A549 (cell line): ENCODE data around the gene RCAN3. TPM values are rescaled to one million over a fixed set of nuclear protein-coding genes. Genes with fewer than 3 reads are reported as not detected.

Source experiments
- ATAC-seq, 2 experiments: fragments of 200-7000 bp in 1 of 2; fragments of >200 bp in 1 of 2; cut with Nextera tagmentation in 1 of 2; cut with Tn5 transposase in 1 of 2; 3 replicates each; pipeline versions ENCODE4 v1.8.0 to v1.9.1; 2018 to 2020; ENCODE audit warnings: mild to moderate bottlenecking in 1 of 2, moderate library complexity in 1 of 2
- CTCF ChIA-PET: fragments of 300-600 bp; sonication (Branson Sonifier 250); formaldehyde crosslinking; extraction: SDS; loops from one replicate; lab custom pipeline; 2021; ENCODE audit warnings: antibody characterized with exemption, inconsistent platforms; lab: Yijun Ruan, JAX
- POLR2A ChIA-PET: fragments of 350-600 bp; formaldehyde crosslinking; extraction: SDS; loops from one replicate; lab custom pipeline; 2021; ENCODE audit warnings: antibody characterized with exemption, inconsistent platforms; lab: Yijun Ruan, JAX
- DNase-seq, 2 experiments: peaks; one replicate each; pipeline versions ENCODE4 v3.0.0 to v3.0.0-alpha.2; 2011 to 2016; ENCODE audit warnings: low read depth in 1 of 2, low spot score in 1 of 2
- FAIRE-seq: peaks from 2 replicates; lab custom pipeline; 2011; peaks lifted over from hg19 to GRCh38; lab: Jason Lieb, UNC
- H3K27ac ChIP-seq, 2 experiments: fragments of >200 bp; sonication (Bioruptor Twin); formaldehyde crosslinking; 3 replicates each; pipeline ENCODE4 v1.5.1; 2016 to 2017
- H3K4me1 ChIP-seq: fragments of >200 bp; sonication (Bioruptor Twin); formaldehyde crosslinking; 3 replicates; pipeline ENCODE4 v1.6.1; 2016
- H3K4me2 ChIP-seq: fragments of >200 bp; sonication (Bioruptor Twin); formaldehyde crosslinking; 3 replicates; pipeline ENCODE4 v1.6.1; 2016
- H3K4me3 ChIP-seq: fragments of >200 bp; sonication (Bioruptor Twin); formaldehyde crosslinking; 3 replicates; pipeline ENCODE4 v1.5.1; 2016
- H3K9me3 ChIP-seq: fragments of >200 bp; sonication (Bioruptor Twin); formaldehyde crosslinking; 3 replicates; pipeline ENCODE4 v1.6.1; 2016
- BHLHE40 ChIP-seq: IDR thresholded peaks from 2 replicates; pipeline ENCODE4 v1.6.1; 2012; ENCODE audit warnings: low read depth, low read length, inconsistent platforms
- CEBPB ChIP-seq, 2 experiments: fragments of >200 bp in 1 of 2; sonication (Bioruptor Twin) in 1 of 2; formaldehyde crosslinking in 1 of 2; IDR thresholded peaks; 2 replicates each; pipeline ENCODE4 v1.6.1; 2012 to 2016
- EHF ChIP-seq: fragments of 250-450 bp; sonication (Bioruptor Pico); IDR thresholded peaks from 2 replicates; pipeline ENCODE4 v1.5.0; 2020; ENCODE audit warnings: mild to moderate bottlenecking
- EP300 ChIP-seq, 2 experiments: fragments of >200 bp; sonication (Bioruptor Twin); formaldehyde crosslinking; IDR thresholded peaks; 2 replicates in 1 of 2; 3 replicates in 1 of 2; pipeline ENCODE4 v1.6.1; 2016 to 2017
- FOSL2 ChIP-seq, 2 experiments: fragments of 450-650 bp in 1 of 2; fragments of >200 bp in 1 of 2; sonication (Bioruptor Twin) in 1 of 2; formaldehyde crosslinking; IDR thresholded peaks; 2 replicates each; pipeline versions ENCODE4 v1.5.0 to v1.6.1; 2016 to 2020; ENCODE audit warnings: mild to moderate bottlenecking in 1 of 2, moderate library complexity in 1 of 2
- HDAC2 ChIP-seq: fragments of 200-600 bp; sonication (generic); IDR thresholded peaks from 2 replicates; pipeline ENCODE4 v1.6.1; 2016
- HOXB13 ChIP-seq: fragments of 250-450 bp; sonication (Bioruptor Pico); IDR thresholded peaks from 2 replicates; pipeline ENCODE4 v1.5.0; 2020; ENCODE audit warnings: low read depth, mild to moderate bottlenecking, moderate library complexity
- NFE2L2 ChIP-seq: fragments of 150-350 bp; conservative IDR thresholded peaks from 2 replicates; pipeline ENCODE4 v1.6.1; 2014; ENCODE audit warnings: low read length
- POLR2AphosphoS2 ChIP-seq: conservative IDR thresholded peaks from 2 replicates; pipeline ENCODE4 v1.6.1; 2012; ENCODE audit warnings: low read length, improper control_type of control experiment, inconsistent platforms
- RARB ChIP-seq: fragments of 250-450 bp; sonication (Bioruptor Pico); IDR thresholded peaks from 2 replicates; pipeline ENCODE4 v1.8.0; 2021; ENCODE audit warnings: mild to moderate bottlenecking, moderate library complexity
- SMC3 ChIP-seq: fragments of >200 bp; sonication (Bioruptor Twin); formaldehyde crosslinking; IDR thresholded peaks from 3 replicates; pipeline ENCODE4 v1.6.1; 2018; ENCODE audit warnings: inconsistent platforms
- TFCP2L1 ChIP-seq: fragments of 250-450 bp; sonication (Bioruptor Pico); IDR thresholded peaks from 2 replicates; pipeline ENCODE4 v1.5.0; 2021; ENCODE audit warnings: mild to moderate bottlenecking
- ZC3H11A ChIP-seq: fragments of 450-650 bp; IDR thresholded peaks from 2 replicates; pipeline ENCODE4 v1.6.1; 2014; ENCODE audit warnings: antibody characterized with exemption, mild to moderate bottlenecking
- ZNF302 ChIP-seq: fragments of 250-450 bp; sonication (Bioruptor Pico); IDR thresholded peaks from 2 replicates; pipeline ENCODE4 v1.9.0; 2021; ENCODE audit warnings: inconsistent platforms, mild to moderate bottlenecking, moderate library complexity
- WGBS: methylation state at CpG from one replicate; pipeline ENCODE4 v1.1.6; 2017; ENCODE audit errors: missing lambda C conversion rate; 5-methylcytosine and 5-hydroxymethylcytosine counted together
- polyA plus RNA-seq, 4 experiments: library from polyadenylated mRNA; depleted of rRNA in 3 of 4; stranded (reverse); fragments of >200 nt; fragmentation: RNase III in 1 of 4; extraction: RNeasy Plus Mini Kit Qiagen cat#74134 plus additional on column Dnase treatment in 1 of 4; gene quantifications; 2 replicates in 3 of 4; 3 replicates in 1 of 4; pipeline ENCODE4 v1.2.3, GENCODE V29; 2011 to 2017
- TF ChIP-seq, protein P1 (sequence below): fragments of 450-650 bp; IDR thresholded peaks from 2 replicates; pipeline ENCODE4 v1.6.1; 2014; ENCODE audit warnings: antibody characterized with exemption
- TF ChIP-seq, protein P2 (sequence below): fragments of >200 bp; sonication (Bioruptor Twin); formaldehyde crosslinking; IDR thresholded peaks from 3 replicates; pipeline ENCODE4 v1.6.1; 2016
- TF ChIP-seq, protein P3 (sequence below): fragments of 150-350 bp; IDR thresholded peaks from 2 replicates; pipeline ENCODE4 v1.6.1; 2014; ENCODE audit warnings: low read depth, mild to moderate bottlenecking, low read length

The RCAN3 gene
- polyA plus RNA-seq, 2 of the 4 experiments (the other 2 are of a cell fraction), result 7.4 to 14.6 TPM

DNA sequence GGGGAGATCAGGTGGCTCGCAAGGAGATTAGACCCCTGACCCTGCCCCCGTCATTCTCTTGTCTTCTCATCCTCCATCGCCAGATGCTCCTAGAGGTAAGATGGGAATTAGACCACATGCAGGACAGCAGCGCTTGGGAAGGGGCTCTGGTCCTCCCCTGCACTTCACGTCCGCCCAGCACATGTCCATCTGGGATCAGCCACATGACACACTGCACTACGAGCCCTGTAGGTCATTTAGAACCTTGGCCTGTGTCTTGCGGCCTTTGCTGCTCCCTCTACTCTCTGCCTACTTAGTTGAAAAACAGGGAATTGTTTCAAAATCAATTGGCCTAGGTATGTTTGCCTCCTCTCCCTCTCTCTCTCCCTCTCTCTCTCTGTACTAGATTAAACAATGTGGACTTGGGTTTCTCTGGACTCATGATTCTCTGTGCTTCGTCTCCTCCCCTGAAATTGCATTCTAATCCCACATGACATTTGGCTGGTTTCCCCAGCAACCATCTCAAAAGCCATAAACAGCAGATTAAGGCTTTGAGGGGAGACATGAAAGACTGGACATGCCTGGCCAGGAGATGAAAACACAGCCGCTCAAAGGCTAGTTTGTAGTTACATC, 49.4 kb downstream of the RCAN3 start:
- FAIRE-seq (no peak), DNase-seq (peak in 1 of 2 experiments; percentile 24), ATAC-seq (no peak)
- H3K27ac ChIP-seq, result peak overlapping the region in 1 of 2 experiments; percentile 21; a peak in 1 of 6 replicates
- ChIA-PET CTCF (no interaction called here), POLR2A (no interaction called here)
- TF ChIP-seq ZC3H11A (no peak), RARB (CRISPR knock-in tag) (no peak), SMC3 (no peak)
- no peak overlapping the region for H3K4me3 ChIP-seq
- WGBS, result 88% methylated on average over 10 of the region's 10 CpGs
- H3K4me2 ChIP-seq, result no peak overlapping the region
- no peaks in the 10 kb centered on the region for H3K9me3 ChIP-seq
- H3K4me1 ChIP-seq, result no peaks in the 10 kb centered on the region

DNA sequence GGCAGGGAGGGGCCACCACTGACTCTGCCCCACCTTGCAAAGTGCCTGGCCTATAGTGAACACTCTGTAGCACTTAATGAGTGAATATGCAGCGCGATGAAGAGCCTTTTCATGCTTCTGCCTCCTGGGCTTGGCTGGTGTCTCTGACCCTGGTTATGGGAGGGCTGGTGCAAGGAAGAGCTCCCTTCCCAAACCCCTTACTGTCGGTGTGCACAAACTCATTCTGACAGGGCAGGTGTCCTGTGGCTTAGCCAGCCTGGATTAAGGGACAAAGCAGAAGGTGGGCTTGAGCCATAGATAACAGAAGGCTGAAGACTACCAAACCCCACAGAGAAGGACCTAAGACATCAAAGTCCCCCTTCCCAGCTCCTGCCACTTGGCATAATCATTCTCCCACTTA, 51.3 kb downstream of the RCAN3 start:
- H3K27ac ChIP-seq, result no peak overlapping the region
- FAIRE-seq, result no peak
- DNase-seq, result no peak
- CTCF ChIA-PET, result interaction anchor here (2.0 kb wide), 1 partner anchor 9 kb away, joined by 4 read pairs; no protein-coding TSS in a partner anchor
- no peak for ATAC-seq
- TF ChIP-seq ZNF302 (CRISPR knock-in tag), result no peak
- no peak for TF ChIP-seq HDAC2
- no peak for TF ChIP-seq HOXB13 (CRISPR knock-in tag)
- TF ChIP-seq POLR2AphosphoS2, result no peak
- TF ChIP-seq BHLHE40, result no peak
- TF ChIP-seq EHF (CRISPR knock-in tag), result no peak
- TF ChIP-seq RARB (CRISPR knock-in tag), result no peak
- TF ChIP-seq, protein P1, sequence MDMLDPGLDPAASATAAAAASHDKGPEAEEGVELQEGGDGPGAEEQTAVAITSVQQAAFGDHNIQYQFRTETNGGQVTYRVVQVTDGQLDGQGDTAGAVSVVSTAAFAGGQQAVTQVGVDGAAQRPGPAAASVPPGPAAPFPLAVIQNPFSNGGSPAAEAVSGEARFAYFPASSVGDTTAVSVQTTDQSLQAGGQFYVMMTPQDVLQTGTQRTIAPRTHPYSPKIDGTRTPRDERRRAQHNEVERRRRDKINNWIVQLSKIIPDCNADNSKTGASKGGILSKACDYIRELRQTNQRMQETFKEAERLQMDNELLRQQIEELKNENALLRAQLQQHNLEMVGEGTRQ, result no peak
- TF ChIP-seq, protein P2, sequence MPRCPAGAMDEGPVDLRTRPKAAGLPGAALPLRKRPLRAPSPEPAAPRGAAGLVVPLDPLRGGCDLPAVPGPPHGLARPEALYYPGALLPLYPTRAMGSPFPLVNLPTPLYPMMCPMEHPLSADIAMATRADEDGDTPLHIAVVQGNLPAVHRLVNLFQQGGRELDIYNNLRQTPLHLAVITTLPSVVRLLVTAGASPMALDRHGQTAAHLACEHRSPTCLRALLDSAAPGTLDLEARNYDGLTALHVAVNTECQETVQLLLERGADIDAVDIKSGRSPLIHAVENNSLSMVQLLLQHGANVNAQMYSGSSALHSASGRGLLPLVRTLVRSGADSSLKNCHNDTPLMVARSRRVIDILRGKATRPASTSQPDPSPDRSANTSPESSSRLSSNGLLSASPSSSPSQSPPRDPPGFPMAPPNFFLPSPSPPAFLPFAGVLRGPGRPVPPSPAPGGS, result no peak
- TF ChIP-seq CEBPB (IDR thresholded peaks at IDR 0.05), result no peak
- TF ChIP-seq, all 56 proteins: peak for 0
- POLR2A ChIA-PET, result no interaction called here
- no peaks in the 10 kb centered on the region for H3K9me3 ChIP-seq
- 96% methylated on average over 3 of the region's 3 CpGs for WGBS
- peaks cover 11% of the 10 kb centered on the region for H3K4me1 ChIP-seq
- H3K4me3 ChIP-seq, result no peak overlapping the region
- H3K4me2 ChIP-seq, result no peak overlapping the region

DNA sequence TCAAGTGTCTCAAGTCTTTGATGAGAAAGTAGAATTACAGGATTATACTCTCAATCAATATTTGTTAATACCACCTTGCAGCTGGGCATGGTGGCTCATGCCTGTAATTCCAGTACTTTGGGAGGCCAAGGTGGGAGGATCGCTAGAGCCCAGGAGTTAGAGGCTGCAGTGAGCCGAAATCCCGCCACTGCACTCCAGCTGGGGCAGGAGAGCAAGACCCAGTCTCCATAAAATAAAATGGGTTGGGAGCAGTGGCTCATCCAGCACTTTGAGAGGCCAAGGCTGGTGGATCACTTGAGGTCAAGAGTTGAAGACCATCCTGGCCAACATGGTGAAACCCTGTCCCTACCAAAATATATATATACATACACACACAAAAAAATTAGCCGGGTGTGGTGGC, 52.1 kb downstream of the RCAN3 start:
- DNase-seq (no peak), ATAC-seq (no peak), FAIRE-seq (no peak)
- H3K27ac ChIP-seq, result no peak overlapping the region
- TF ChIP-seq FOSL2 (IDR thresholded peaks at IDR 0.05) (no peak), FOSL2 (CRISPR knock-in tag; IDR thresholded peaks at IDR 0.05) (no peak), EP300 (IDR thresholded peaks at IDR 0.05) (no peak), BHLHE40 (no peak), TFCP2L1 (CRISPR knock-in tag) (no peak), NFE2L2 (no peak), EHF (CRISPR knock-in tag) (no peak)
- TF ChIP-seq, protein P3, sequence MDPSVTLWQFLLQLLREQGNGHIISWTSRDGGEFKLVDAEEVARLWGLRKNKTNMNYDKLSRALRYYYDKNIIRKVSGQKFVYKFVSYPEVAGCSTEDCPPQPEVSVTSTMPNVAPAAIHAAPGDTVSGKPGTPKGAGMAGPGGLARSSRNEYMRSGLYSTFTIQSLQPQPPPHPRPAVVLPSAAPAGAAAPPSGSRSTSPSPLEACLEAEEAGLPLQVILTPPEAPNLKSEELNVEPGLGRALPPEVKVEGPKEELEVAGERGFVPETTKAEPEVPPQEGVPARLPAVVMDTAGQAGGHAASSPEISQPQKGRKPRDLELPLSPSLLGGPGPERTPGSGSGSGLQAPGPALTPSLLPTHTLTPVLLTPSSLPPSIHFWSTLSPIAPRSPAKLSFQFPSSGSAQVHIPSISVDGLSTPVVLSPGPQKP, result no peak
- H3K9me3 ChIP-seq, result no peaks in the 10 kb centered on the region
- H3K4me2 ChIP-seq, result no peak overlapping the region
- WGBS, result 97% methylated on average over 4 of the region's 4 CpGs
- no peak overlapping the region for H3K4me3 ChIP-seq
- ChIA-PET POLR2A (no interaction called here), CTCF (interaction anchor here (1.0 to 2.0 kb wide), 2 partner anchors 9 to 29 kb away, joined by 3 to 4 read pairs; no protein-coding TSS in a partner anchor)
- H3K4me1 ChIP-seq, result peaks cover 17% of the 10 kb centered on the region
